K562 (cell line): ENCODE data around the gene RHOC. TPM values are rescaled to one million over a fixed set of nuclear protein-coding genes. Genes with fewer than 3 reads are reported as not detected.

ENCODE experiments used
- HCFC1 ChIP-seq: IDR thresholded peaks from 2 replicates; pipeline ENCODE4 v1.6.1; 2012; ENCODE audit warnings: low read depth, low read length, improper control_type of control experiment
- MCM7 ChIP-seq, 2 experiments: fragments of 450-650 bp; IDR thresholded peaks; 2 replicates each; pipeline ENCODE4 v1.6.1; 2016 to 2018
- MIER1 ChIP-seq: fragments of 450-650 bp; IDR thresholded peaks from 2 replicates; pipeline ENCODE4 v1.6.1; 2016; ENCODE audit warnings: antibody characterized with exemption, mild to moderate bottlenecking, low read depth
- NFXL1 ChIP-seq: fragments of 450-650 bp; formaldehyde crosslinking; IDR thresholded peaks from 2 replicates; pipeline ENCODE4 v1.4.0; 2021; ENCODE audit warnings: mild to moderate bottlenecking
- RCOR1 ChIP-seq, 2 experiments: IDR thresholded peaks; 2 replicates each; pipeline ENCODE4 v1.6.1; 2012; ENCODE audit warnings: low read depth in 2 of 2, low read length in 2 of 2, borderline replicate concordance in 1 of 2, improper control_type of control experiment in 1 of 2
- SIX5 ChIP-seq, 2 experiments: IDR thresholded peaks; 2 replicates each; pipeline ENCODE4 v1.6.1; 2011; ENCODE audit warnings: low read length in 2 of 2, borderline replicate concordance in 1 of 2, low read depth in 1 of 2, mild to moderate bottlenecking in 1 of 2, moderate library complexity in 1 of 2; ENCODE audit not compliant: insufficient read depth in 1 of 2
- XRCC5 ChIP-seq: fragments of 200-400 bp; formaldehyde crosslinking; IDR thresholded peaks from 2 replicates; pipeline ENCODE4 v1.6.1; 2017; ENCODE audit warnings: low read depth, mild to moderate bottlenecking, low read length
- ZFP36 ChIP-seq: fragments of 150-350 bp; IDR thresholded peaks from 2 replicates; pipeline ENCODE4 v1.6.1; 2018; ENCODE audit warnings: low read length, low read depth; ENCODE audit not compliant: partially characterized antibody
- ZNF140 ChIP-seq: fragments of 250-450 bp; sonication (Bioruptor Pico); IDR thresholded peaks from 2 replicates; pipeline ENCODE4 v1.8.0; 2021; ENCODE audit warnings: moderate library complexity, mild to moderate bottlenecking, inconsistent platforms
- ZNF354B ChIP-seq: fragments of 250-450 bp; sonication (Bioruptor Pico); IDR thresholded peaks from 2 replicates; pipeline ENCODE4 v1.4.0; 2020
- polyA plus RNA-seq, 8 experiments: library from polyadenylated mRNA; depleted of rRNA in 4 of 8; stranded (reverse) in 5 of 8; unstranded in 3 of 8; fragments of >200 nt; fragmentation: Nextera tagmentation in 2 of 8; fragmentation: Illumina TruSeq in 1 of 8; extraction: Ambion mirVana in 2 of 8; extraction: Trizol in 1 of 8; gene quantifications; 2 replicates each; pipeline versions ENCODE4 v1.2.1 to v1.2.3, GENCODE V29; 2011 to 2014; ENCODE audit warnings: inconsistent platforms in 1 of 8, missing spikeins in 1 of 8
- total RNA-seq, 7 experiments: library from RNA; depleted of rRNA in 6 of 7; stranded (reverse); fragments of >200 nt in 6 of 7; fragmentation: Illumina TruSeq in 2 of 7; extraction: Trizol in 2 of 7; gene quantifications; 2 replicates each; pipeline versions ENCODE4 v1.2.1 to v1.2.3, GENCODE V29; 2011 to 2021; ENCODE audit warnings: low replicate concordance in 1 of 7
- TF ChIP-seq, protein P1 (sequence below): sonication (generic); formaldehyde crosslinking; IDR thresholded peaks from 2 replicates; pipeline ENCODE4 v1.8.0; 2023; ENCODE audit warnings: missing genetic modification reagents, mild to moderate bottlenecking, borderline replicate concordance
- TF ChIP-seq, protein P2 (sequence below), 3 experiments: fragments of 200-800 bp in 1 of 3; fragments of 250-450 bp in 1 of 3; fragments of 450-650 bp in 1 of 3; sonication (Bioruptor Pico) in 1 of 3; sonication (Bioruptor generic) in 1 of 3; formaldehyde crosslinking in 1 of 3; IDR thresholded peaks; 2 replicates each; pipeline versions ENCODE4 v1.6.1 to v1.8.0; 2016 to 2022; ENCODE audit warnings: mild to moderate bottlenecking in 2 of 3, missing genetic modification characterization in 2 of 3, missing compliant biosample characterization in 1 of 3, moderate library complexity in 1 of 3
- TF ChIP-seq, protein P3 (sequence below): sonication (generic); formaldehyde crosslinking; IDR thresholded peaks from 2 replicates; pipeline ENCODE4 v1.8.1; 2022; ENCODE audit warnings: missing genetic modification reagents
- TF ChIP-seq, protein P4 (sequence below), 3 experiments: fragments of 200-800 bp in 1 of 3; sonication (Bioruptor generic) in 1 of 3; sonication (generic) in 1 of 3; formaldehyde crosslinking in 1 of 3; IDR thresholded peaks; 2 replicates each; pipeline versions ENCODE4 v1.6.1 to v1.8.0; 2016 to 2022; ENCODE audit warnings: mild to moderate bottlenecking in 2 of 3, missing compliant biosample characterization in 2 of 3, missing genetic modification characterization in 2 of 3, missing genetic modification reagents in 1 of 3
- TF ChIP-seq, protein P5 (sequence below): fragments of 250-450 bp; sonication (Bioruptor Pico); IDR thresholded peaks from 2 replicates; pipeline ENCODE4 v1.8.0; 2022; ENCODE audit warnings: moderate library complexity, mild to moderate bottlenecking, inconsistent platforms

Gene RHOC
- total and polyA plus RNA-seq, 9 of the 15 experiments (the other 6 are each of a cell fraction or from before 2014, with no cell fraction given): 35.2 to 364 (median 204) TPM

DNA sequence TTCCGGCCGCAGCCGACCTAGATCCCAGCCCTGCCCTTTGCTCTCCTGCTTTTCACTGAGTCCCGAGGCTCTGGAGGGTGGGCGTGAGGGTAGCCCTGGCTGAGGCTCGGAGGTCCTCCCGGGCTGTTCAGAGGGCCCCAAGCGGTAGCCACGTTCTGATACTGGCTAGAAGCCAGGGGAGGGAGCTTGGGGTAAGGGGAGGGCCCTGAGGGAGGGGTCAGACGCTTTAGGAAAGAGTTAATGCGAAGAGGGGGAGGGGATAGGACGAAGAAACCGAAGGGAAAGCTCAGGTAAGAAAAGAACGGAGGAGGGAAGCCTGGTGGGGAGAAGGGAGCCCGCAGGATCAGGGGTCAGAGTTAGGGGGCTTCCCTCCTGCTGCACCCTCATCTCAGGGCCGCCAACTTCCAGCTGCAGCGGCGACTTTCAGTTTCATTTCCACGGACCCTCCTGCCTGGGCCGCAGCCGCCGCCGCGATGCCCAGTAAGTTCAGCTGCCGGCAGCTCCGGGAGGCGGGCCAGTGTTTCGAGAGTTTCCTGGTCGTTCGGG lies 32.4 kb downstream of the RHOC start, which contains the start of gene MOV10 (continued):
- TF ChIP-seq, protein P1, sequence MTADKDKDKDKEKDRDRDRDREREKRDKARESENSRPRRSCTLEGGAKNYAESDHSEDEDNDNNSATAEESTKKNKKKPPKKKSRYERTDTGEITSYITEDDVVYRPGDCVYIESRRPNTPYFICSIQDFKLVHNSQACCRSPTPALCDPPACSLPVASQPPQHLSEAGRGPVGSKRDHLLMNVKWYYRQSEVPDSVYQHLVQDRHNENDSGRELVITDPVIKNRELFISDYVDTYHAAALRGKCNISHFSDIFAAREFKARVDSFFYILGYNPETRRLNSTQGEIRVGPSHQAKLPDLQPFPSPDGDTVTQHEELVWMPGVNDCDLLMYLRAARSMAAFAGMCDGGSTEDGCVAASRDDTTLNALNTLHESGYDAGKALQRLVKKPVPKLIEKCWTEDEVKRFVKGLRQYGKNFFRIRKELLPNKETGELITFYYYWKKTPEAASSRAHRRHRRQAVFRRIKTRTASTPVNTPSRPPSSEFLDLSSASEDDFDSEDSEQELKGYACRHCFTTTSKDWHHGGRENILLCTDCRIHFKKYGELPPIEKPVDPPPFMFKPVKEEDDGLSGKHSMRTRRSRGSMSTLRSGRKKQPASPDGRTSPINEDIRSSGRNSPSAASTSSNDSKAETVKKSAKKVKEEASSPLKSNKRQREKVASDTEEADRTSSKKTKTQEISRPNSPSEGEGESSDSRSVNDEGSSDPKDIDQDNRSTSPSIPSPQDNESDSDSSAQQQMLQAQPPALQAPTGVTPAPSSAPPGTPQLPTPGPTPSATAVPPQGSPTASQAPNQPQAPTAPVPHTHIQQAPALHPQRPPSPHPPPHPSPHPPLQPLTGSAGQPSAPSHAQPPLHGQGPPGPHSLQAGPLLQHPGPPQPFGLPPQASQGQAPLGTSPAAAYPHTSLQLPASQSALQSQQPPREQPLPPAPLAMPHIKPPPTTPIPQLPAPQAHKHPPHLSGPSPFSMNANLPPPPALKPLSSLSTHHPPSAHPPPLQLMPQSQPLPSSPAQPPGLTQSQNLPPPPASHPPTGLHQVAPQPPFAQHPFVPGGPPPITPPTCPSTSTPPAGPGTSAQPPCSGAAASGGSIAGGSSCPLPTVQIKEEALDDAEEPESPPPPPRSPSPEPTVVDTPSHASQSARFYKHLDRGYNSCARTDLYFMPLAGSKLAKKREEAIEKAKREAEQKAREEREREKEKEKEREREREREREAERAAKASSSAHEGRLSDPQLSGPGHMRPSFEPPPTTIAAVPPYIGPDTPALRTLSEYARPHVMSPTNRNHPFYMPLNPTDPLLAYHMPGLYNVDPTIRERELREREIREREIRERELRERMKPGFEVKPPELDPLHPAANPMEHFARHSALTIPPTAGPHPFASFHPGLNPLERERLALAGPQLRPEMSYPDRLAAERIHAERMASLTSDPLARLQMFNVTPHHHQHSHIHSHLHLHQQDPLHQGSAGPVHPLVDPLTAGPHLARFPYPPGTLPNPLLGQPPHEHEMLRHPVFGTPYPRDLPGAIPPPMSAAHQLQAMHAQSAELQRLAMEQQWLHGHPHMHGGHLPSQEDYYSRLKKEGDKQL: no peak
- TF ChIP-seq HCFC1 (no peak), SIX5 (IDR thresholded peaks at IDR 0.05; ENCODE audit: borderline replicate concordance in 1 of 2, insufficient read depth in 1 of 2, low read depth in 1 of 2, low read length in 2 of 2) (no peak), NFXL1 (CRISPR knock-in tag) (no peak), ZFP36 (no peak), MIER1 (no peak), MCM7 (IDR thresholded peaks at IDR 0.05) (no peak), RCOR1 (IDR thresholded peaks at IDR 0.05; ENCODE audit: borderline replicate concordance in 1 of 2, low read depth in 2 of 2, low read length in 2 of 2) (no peak), XRCC5 (peak; percentile 46), ZNF354B (CRISPR knock-in tag) (no peak), ZNF140 (no peak)
- TF ChIP-seq, protein P2, sequence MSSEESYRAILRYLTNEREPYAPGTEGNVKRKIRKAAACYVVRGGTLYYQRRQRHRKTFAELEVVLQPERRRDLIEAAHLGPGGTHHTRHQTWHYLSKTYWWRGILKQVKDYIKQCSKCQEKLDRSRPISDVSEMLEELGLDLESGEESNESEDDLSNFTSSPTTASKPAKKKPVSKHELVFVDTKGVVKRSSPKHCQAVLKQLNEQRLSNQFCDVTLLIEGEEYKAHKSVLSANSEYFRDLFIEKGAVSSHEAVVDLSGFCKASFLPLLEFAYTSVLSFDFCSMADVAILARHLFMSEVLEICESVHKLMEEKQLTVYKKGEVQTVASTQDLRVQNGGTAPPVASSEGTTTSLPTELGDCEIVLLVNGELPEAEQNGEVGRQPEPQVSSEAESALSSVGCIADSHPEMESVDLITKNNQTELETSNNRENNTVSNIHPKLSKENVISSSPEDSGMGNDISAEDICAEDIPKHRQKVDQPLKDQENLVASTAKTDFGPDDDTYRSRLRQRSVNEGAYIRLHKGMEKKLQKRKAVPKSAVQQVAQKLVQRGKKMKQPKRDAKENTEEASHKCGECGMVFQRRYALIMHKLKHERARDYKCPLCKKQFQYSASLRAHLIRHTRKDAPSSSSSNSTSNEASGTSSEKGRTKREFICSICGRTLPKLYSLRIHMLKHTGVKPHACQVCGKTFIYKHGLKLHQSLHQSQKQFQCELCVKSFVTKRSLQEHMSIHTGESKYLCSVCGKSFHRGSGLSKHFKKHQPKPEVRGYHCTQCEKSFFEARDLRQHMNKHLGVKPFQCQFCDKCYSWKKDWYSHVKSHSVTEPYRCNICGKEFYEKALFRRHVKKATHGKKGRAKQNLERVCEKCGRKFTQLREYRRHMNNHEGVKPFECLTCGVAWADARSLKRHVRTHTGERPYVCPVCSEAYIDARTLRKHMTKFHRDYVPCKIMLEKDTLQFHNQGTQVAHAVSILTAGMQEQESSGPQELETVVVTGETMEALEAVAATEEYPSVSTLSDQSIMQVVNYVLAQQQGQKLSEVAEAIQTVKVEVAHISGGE (CRISPR knock-in tag; IDR thresholded peaks at IDR 0.05): 0 out of 6 replicates have a peak, but pooled peaks of 1 of the 3 experiments have one; percentile 9
- TF ChIP-seq, protein P3, sequence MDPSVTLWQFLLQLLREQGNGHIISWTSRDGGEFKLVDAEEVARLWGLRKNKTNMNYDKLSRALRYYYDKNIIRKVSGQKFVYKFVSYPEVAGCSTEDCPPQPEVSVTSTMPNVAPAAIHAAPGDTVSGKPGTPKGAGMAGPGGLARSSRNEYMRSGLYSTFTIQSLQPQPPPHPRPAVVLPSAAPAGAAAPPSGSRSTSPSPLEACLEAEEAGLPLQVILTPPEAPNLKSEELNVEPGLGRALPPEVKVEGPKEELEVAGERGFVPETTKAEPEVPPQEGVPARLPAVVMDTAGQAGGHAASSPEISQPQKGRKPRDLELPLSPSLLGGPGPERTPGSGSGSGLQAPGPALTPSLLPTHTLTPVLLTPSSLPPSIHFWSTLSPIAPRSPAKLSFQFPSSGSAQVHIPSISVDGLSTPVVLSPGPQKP (CRISPR knock-in tag): no peak
- TF ChIP-seq, protein P4, sequence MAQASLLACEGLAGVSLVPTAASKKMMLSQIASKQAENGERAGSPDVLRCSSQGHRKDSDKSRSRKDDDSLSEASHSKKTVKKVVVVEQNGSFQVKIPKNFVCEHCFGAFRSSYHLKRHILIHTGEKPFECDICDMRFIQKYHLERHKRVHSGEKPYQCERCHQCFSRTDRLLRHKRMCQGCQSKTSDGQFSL (CRISPR knock-in tag; IDR thresholded peaks at IDR 0.05): peak; percentile 32; the same call in 1 of the 2 replicates
- TF ChIP-seq, protein P4 (tag; IDR thresholded peaks at IDR 0.05): peak in 1 of 2 experiments; percentile 68; a peak in 1 of 4 replicates
- TF ChIP-seq, protein P5, sequence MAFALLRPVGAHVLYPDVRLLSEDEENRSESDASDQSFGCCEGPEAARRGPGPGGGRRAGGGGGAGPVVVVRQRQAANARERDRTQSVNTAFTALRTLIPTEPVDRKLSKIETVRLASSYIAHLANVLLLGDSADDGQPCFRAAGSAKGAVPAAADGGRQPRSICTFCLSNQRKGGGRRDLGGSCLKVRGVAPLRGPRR: no peak
